HG02852 (cell line): ENCODE data around the gene COX7A2.

ENCODE experiments used
- ATAC-seq: cut with Tn5 transposase; IDR thresholded peaks from one replicate; pipeline ENCODE4 v1.9.1; 2021; ENCODE audit warnings: mild to moderate bottlenecking, moderate library complexity; ENCODE audit not compliant: unreplicated experiment

Gene COX7A2

GRCh38 chr6:75268988-75269354 lies 25.4 kb upstream of the COX7A2 start:
- ATAC-seq = no peak

DNA sequence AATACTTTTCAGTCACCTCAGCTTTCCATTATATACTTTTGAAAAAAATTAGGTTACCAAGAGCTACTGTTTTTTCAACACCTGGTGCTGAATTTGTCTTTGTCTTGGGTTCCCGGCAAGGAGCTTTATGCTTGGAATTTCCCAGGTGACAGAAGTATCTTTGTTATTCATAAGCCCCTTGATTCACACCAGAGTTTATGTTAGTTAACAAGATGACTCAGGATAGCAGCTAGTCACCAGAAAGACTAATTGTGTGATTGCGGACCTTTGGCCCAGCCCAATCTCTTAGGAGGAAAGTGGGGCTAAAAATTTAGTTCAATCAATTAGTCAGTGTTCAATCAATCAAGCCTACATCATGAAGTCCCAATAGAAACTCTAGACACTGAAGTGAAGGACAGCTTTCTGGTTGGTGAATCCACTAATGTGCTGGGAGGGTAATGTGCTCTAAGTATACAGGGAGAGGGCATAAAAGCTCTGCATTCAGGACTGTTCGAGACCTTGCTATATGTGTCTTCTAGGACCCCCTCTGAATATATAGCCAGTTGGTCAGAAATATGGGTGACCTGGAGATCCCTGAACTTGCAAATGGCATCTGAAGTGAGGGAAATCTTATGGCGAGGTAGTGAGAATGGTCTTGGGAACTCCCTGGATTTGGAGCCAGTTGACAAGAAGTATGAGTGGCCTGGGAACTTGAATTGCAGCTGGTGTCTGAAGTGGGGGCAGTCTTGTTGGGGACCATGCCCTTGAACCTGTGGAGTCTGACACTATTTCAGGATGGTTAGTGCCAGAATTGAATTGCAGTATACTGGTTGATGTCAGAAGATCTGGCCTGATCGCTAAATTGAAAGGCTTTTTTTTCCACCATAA lies 24.8 kb upstream of the COX7A2 start:
- no peak for ATAC-seq

DNA sequence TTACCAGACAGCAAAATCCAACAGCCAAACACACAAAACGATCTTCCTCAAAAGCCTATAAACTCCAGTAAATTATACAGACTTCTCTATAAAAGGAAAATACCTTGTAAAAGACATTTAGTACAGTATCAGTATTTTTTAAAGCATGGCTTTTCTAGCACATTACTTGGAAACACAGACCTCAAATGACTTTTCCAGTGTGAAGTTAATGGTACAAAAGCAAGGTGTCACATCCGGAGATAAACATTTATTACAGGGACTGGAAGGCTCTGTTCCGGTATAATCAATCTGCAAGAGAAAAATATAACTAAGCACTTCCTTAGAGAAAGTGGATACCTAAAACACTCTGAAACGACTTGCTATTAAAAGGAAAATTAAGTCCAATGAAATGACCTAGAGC lies 23.9 kb upstream of the COX7A2 start:
- no peak for ATAC-seq

DNA sequence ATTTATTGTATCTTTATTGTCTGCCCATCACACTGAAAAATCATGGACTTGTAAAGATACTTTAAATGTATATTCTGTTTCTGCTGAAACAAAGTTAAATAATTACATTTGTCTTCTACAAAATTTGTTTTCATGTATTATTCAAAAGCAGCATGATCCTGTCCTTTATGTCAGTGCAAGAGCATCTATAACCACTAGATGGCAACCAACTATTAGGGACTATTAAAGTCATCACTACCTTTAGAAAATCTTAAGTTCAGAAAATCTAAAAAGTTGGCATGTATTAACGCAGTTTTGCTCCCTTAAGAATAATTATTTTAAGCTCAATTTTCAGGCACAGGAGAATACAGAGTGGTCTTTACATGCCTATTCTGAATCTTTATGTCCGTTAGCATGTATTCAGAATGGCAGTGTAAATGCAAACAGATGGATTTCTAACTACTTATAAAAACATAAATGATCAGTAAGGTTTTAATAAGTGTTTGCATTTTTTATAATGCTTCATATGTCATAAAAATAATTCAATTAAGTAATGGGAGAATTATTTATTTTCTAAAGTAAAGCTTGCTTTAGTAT lies 23.2 kb upstream of the COX7A2 start:
- peak; percentile 75 for ATAC-seq

- no peak for ATAC-seq
Measured at GRCh38 chr6:75263401-75263750, 19.8 kb upstream of the COX7A2 start.

GRCh38 chr6:75262716-75263400 lies 19.3 kb upstream of the COX7A2 start:
- no peak for ATAC-seq

GRCh38 chr6:75261299-75261698 lies 17.7 kb upstream of the COX7A2 start:
- no peak for ATAC-seq

DNA sequence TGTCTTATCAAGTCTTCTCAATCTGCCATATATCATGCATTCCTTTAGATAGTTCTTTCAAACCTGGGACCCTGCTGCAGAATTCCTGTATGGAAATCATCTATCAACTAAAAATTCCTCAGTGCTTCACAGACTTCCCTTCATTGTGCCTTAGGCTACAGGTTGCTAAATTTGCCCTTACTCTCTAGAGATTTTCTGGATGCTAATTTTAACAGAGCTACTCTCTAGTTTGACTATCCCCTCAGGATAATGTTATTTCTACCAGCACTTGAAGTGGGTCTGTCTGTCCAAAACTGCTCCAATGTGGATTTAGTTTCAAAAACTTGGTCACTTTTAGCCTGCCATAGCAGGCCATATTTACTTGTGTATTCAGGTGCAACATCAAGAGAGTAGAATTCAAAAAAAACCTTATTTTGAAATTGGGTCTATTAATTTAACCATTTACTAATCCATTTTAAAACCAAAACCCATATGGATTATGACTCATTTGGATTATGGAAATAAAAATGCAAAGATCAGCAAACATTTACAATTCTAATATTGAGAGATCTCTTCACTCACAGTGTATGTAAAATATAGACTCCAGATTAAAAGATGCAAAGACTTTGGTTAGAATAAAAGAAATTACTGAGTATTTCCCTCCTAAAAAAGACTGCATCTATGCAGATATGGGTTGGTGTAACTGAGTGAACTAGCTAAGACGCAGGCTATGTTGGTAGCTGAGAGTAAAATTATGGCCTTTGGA lies 13.9 kb upstream of the COX7A2 start:
- no peak for ATAC-seq

GRCh38 chr6:75250552-75250951 lies 7.0 kb upstream of the COX7A2 start:
- no peak for ATAC-seq

DNA sequence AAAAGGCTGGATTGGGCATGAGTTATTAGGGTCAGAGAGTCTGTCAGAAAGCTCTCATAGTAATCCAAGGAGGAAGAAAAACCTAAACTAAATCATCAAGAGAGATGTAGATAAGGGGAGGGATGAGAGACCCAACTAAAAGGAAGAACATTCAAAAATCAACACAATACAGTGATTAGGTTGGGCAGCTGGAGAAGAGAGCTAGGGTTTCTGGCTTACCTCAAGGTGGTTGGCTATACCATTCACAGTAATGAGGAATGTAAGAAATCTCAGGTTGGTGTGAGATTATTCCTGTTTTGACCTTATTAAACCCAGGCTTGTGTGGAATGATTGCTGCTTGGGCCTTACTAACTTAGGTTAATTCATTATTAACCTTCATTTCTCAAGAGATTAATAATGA lies 6.2 kb upstream of the COX7A2 start:
- ATAC-seq = no peak

DNA sequence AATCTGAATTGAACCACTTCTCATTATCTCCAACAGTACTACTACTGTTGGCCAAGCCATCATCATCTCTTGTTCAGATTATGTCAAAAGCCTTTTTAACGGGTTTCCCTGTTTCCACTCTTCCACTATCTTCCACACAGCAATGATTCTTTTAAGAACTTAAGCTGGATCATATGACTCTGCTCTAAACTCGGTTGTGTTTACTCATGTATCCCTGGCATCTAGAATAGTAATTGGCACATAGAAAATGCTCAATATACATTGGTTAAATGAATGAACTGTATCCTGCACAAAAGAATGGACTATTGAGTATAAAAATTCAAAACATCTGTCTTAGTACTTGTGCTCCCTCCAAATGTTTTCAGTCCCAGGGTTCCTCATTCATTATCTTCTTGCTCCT lies 2.8 kb upstream of the COX7A2 start:
- ATAC-seq = no peak

GRCh38 chr6:75244063-75244584 lies 523 bp upstream of the COX7A2 start:
- ATAC-seq = peak; percentile 14

GRCh38 chr6:75236630-75237029 lies 7.0 kb downstream of the COX7A2 start:
- no peak for ATAC-seq

GRCh38 chr6:75235271-75235670 lies 8.3 kb downstream of the COX7A2 start:
- ATAC-seq = no peak

DNA sequence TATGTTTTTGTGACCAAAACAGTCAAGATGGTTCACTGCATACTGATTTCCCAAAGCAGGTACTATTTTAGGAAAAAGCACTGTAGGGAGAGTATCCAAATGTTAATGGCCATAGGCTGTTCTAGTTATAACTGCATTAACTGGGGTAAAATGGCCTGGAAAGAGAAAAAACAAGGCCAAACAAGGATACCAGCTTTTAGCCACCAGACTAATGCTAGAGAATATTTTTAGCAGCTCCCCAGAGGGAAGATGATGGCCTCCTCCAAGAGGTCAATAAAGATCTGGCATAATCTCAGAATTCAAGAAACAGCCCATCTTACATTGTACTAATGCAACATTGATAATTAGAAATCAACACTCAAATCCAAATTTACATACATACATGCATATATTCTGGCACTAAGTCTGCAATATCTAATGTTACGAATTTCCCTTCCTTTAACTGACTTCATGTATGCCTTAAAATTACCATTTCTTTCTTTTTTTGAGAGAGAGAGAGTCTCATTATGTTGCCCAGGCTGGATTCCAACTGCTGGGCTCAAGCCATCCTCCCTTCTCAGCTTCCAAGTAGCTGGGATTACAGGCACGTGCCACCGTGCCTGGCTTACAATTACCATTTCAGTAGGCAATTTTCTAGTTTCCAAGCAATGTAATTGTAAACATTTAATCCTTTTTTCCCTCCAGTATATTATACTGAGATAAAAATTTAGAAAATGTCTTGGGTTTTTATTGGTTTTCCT lies 9.3 kb downstream of the COX7A2 start:
- no peak for ATAC-seq

DNA sequence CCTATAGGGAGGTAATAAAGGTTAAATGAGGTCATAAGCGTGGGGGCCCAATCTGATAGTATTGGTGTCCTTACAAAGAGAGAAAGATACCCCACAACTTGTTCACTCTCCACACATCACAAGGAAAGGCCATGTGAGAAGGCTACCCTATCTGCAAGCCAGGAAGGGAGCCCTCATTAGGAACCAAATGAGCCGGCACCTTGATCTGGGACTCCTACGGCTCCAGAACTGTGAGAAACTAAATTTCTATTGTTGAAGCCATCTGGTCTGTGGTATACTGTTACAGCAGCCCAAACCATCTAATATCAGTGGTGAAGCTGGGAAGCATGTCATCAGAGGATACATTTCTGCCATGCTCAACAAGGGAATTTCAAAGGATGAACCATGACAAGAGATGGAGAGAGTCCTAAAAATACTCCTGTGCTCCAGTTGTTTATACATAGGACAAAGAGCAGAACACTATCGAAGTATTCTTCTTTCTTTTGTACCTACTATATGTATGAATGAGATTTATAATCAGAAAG lies 10.4 kb downstream of the COX7A2 start:
- ATAC-seq = no peak

GRCh38 chr6:75230484-75231325 lies 12.9 kb downstream of the COX7A2 start:
- ATAC-seq = no peak

- ATAC-seq = no peak
Measured at GRCh38 chr6:75224303-75224926, 19.2 kb downstream of the COX7A2 start.

- no peak for ATAC-seq
Measured at GRCh38 chr6:75223428-75223827, 20.2 kb downstream of the COX7A2 start.
